Fibroblast of gingiva (primary cell): ENCODE results near the gene SMAD3.

ENCODE experiments used
- DNase-seq: peaks from one replicate; pipeline ENCODE4 v3.0.0-alpha.2; 2011; ENCODE audit warnings: low read depth

SMAD3 gene

DNA sequence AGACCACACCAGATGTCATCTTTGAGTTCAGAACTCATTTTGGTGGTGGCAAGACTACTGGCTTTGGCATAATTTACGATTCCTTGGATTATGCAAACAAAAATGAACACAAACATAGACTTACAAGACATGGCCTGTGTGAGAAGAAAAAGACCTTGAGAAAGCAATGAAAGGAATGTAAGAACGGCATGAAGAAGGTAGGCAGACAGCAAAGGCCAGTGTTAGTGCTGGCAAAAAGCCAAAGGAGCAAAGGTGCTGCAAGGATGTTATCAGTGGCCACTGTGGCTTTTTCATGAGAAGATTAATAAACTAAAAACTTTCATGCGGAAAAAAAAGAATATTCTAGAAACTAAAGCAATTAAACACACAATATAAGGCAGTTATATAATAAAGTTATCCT is 167.2 kb downstream of the SMAD3 start:
- no peak for DNase-seq

DNA sequence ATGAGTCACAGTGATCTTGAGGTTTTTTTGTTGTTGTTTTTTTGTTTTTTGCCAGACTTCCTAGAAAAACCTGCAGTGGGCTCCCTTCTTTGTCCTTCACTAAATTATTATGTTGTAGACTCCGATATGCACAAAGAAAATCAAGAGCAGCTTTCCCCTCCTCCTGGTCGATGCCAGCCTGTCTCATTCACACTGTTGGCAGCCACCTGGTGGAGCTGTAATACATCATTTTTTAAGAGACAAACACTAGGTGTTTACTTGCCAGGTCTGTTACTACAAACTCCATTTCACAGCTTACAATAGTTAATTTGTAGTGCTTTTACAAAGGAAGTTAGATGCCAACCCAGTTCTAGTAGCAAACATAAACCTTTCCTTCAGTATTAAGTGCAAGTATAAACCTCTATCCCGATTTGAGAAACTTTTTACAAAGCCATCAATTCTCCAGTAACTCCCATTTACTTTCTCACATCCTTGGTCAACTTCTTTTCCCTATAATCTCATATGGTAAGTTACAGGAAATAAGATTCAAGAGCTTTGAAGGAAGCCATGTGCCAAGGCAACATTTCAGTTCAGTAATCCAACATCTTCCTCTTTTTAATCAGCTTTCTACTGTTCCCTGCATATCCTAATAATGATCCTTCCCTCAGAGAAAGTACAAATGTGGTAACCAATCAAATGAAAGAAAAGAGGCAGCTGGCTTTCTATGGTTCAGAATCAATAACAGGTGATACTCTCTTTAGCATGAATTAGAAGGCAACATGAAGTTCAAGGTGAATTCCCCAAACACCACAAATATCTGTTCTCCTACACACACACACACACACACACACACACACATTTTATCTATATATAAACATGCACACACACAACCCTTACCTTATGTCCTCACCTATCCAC is 175.1 kb downstream of the SMAD3 start:
- no peak for DNase-seq

DNA sequence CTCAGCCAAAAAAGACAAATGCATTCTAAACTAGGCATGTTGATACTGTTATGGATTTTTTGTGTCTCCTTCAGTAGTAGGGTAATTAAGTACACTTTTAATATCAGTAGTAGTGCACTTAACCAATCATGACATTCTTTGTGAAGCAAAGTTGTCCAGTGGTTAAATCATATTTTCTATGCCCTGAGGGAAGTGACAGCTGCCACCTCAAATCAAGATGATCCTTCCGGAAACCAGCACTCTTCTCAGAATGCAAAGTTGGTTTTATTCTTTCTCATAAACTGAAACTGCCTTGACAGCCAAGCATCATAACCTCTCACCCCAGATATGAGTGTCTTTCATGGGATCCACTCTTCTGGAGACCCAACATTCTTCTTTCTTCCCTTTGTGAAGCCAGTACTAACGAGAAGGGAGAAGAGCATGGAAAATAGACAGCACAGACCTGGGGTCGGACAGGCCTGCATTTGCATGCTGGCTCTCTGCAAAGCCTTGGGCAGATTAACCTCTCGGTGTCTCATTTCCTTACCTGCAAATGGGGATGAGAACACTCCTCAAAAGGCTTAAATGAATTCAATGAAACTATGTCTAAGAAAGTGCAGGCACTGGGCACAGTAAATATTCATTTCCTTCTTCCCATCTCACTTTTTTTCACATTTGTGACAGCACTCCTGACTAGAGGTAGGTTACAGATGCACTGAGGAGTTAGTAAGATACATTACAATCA is 175.9 kb downstream of the SMAD3 start:
- no peak for DNase-seq

DNA sequence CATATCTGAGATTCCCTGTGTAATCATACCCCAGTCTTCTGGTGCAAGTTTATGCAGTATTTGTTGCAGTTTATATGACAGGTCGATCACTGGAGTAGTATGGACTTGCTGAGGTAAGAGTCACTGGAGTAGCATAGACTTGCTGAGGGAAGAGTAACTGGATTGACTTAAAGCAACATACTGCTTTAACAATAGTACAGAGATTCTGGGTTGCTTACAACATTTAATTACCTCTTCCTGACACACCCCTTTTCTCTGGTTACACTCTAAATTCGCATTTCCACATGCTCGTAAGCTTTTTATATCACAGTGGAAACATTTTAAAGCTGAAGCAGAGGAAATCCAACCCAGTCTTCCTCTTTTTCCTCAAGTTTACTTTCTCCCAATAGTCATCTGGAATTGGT is 177.3 kb downstream of the SMAD3 start:
- peak; percentile 74 for DNase-seq
